CD14-positive monocyte (primary cell): ENCODE data around the gene WFDC1. TPM values are rescaled to one million over a fixed set of nuclear protein-coding genes. Genes with fewer than 3 reads are reported as not detected.
A peak's percentile ranks its signal among the peaks of the same experiment; 100 is the strongest.

Source experiments
- DNase-seq, 3 donors: peaks; one replicate each; pipeline ENCODE4 v3.0.0-alpha.2; 2011 to 2022
- H2AFZ ChIP-seq: 2 replicates; pipeline ENCODE4 v1.6.0; 2012; ENCODE audit warnings: mild to moderate bottlenecking, low read depth, low read length, inconsistent platforms; ENCODE audit not compliant: insufficient read depth, poor library complexity, severe bottlenecking
- H3K27ac ChIP-seq, 2 donors: 1 replicate in 1 of 2; 2 replicates in 1 of 2; pipeline ENCODE4 v1.5.1; 2012 to 2013; ENCODE audit warnings: low read length in 2 of 2, control low read depth in 1 of 2, inconsistent platforms in 1 of 2, low read depth in 1 of 2, mild to moderate bottlenecking in 1 of 2
- H3K27me3 ChIP-seq, 2 donors: one replicate each; pipeline versions ENCODE4 v1.6.0 to v1.6.1; 2011 to 2013; ENCODE audit warnings: low read length in 2 of 2; ENCODE audit not compliant: control insufficient read depth in 2 of 2, insufficient read depth in 2 of 2
- H3K36me3 ChIP-seq, 2 donors: replicated peaks in 1 of 2; 1 replicate in 1 of 2; 2 replicates in 1 of 2; pipeline versions ENCODE4 v1.5.1 to v1.6.1; 2012 to 2013; ENCODE audit warnings: low read length in 2 of 2, control low read depth in 1 of 2, inconsistent platforms in 1 of 2, mild to moderate bottlenecking in 1 of 2; ENCODE audit not compliant: insufficient read depth in 2 of 2, control insufficient read depth in 1 of 2
- H3K4me1 ChIP-seq, 2 donors: 1 replicate in 1 of 2; 2 replicates in 1 of 2; pipeline versions ENCODE4 v1.5.1 to v1.6.1; 2012 to 2013; ENCODE audit warnings: low read length in 2 of 2, control low read depth in 1 of 2, inconsistent platforms in 1 of 2, mild to moderate bottlenecking in 1 of 2, moderate library complexity in 1 of 2; ENCODE audit not compliant: insufficient read depth in 2 of 2, control insufficient read depth in 1 of 2
- H3K4me2 ChIP-seq: replicated peaks from 2 replicates; pipeline ENCODE3; 2012; ENCODE audit warnings: low read length, moderate library complexity, mild to moderate bottlenecking; ENCODE audit not compliant: poor library complexity, severe bottlenecking; ENCODE audit errors: extremely low read depth
- H3K4me3 ChIP-seq, 3 experiments: fragments of 200-600 bp in 1 of 3; sonication (generic) in 1 of 3; replicated peaks in 1 of 3; 1 replicate in 2 of 3; 2 replicates in 1 of 3; pipeline ENCODE4 v1.5.1; 2011 to 2013; ENCODE audit warnings: low read length in 3 of 3, mild to moderate bottlenecking in 3 of 3, control low read depth in 2 of 3, low read depth in 2 of 3, inconsistent platforms in 1 of 3, moderate library complexity in 1 of 3
- H3K79me2 ChIP-seq: 2 replicates; pipeline ENCODE4 v1.6.0; 2012; ENCODE audit warnings: mild to moderate bottlenecking, control low read depth, inconsistent platforms, low read length, moderate library complexity; ENCODE audit not compliant: insufficient read depth
- H3K9ac ChIP-seq: 2 replicates; pipeline ENCODE4 v1.6.0; 2017; ENCODE audit warnings: low read length, mild to moderate bottlenecking; ENCODE audit not compliant: insufficient read depth, poor library complexity, severe bottlenecking
- H3K9me3 ChIP-seq, 2 donors: replicated peaks in 1 of 2; 1 replicate in 1 of 2; 2 replicates in 1 of 2; pipeline versions ENCODE4 v1.5.1 to v1.6.1; 2012 to 2013; ENCODE audit warnings: low read length in 2 of 2, control low read depth in 1 of 2; ENCODE audit not compliant: control insufficient read depth in 1 of 2, insufficient read depth in 1 of 2
- H4K20me1 ChIP-seq: 2 replicates; pipeline ENCODE4 v1.6.0; 2012; ENCODE audit warnings: mild to moderate bottlenecking, low read length, control low read depth, moderate library complexity; ENCODE audit not compliant: insufficient read depth
- H3K27ac Mint-ChIP-seq, 7 donors: one replicate each; pipeline ENCODE4 v1.8.0; 2020; ENCODE audit warnings: mild to moderate bottlenecking in 7 of 7, mixed read lengths in 7 of 7, moderate library complexity in 6 of 7, inconsistent platforms in 2 of 7
- H3K27me3 Mint-ChIP-seq, 3 donors: one replicate each; pipeline ENCODE4 v1.8.0; 2021 to 2022; ENCODE audit warnings: low read depth in 3 of 3, mild to moderate bottlenecking in 3 of 3, mixed read lengths in 3 of 3, moderate library complexity in 3 of 3, inconsistent platforms in 1 of 3
- H3K36me3 Mint-ChIP-seq, 2 donors: one replicate each; pipeline ENCODE4 v1.8.0; 2020; ENCODE audit warnings: mixed read lengths in 2 of 2, inconsistent platforms in 1 of 2, mild to moderate bottlenecking in 1 of 2
- H3K4me1 Mint-ChIP-seq: one replicate; pipeline ENCODE4 v1.8.0; 2020; ENCODE audit warnings: mild to moderate bottlenecking, mixed read lengths
- H3K4me3 Mint-ChIP-seq, 2 donors: one replicate each; pipeline ENCODE4 v1.8.0; 2020; ENCODE audit warnings: mild to moderate bottlenecking in 2 of 2, mixed read lengths in 2 of 2, moderate library complexity in 1 of 2
- H3K9me3 Mint-ChIP-seq, 7 donors: one replicate each; pipeline ENCODE4 v1.8.0; 2020 to 2022; ENCODE audit warnings: mixed read lengths in 7 of 7, mild to moderate bottlenecking in 6 of 7, moderate library complexity in 6 of 7, inconsistent platforms in 2 of 7
- CTCF ChIP-seq: fragments of 200-600 bp; IDR thresholded peaks from one replicate; pipeline ENCODE4 v1.8.0; 2022; ENCODE audit warnings: antibody characterized with exemption, mild to moderate bottlenecking
- WGBS: methylation state at CpG from one replicate; pipeline ENCODE4 v1.1.5; 2013; ENCODE audit warnings: missing lambda C conversion rate; ENCODE audit not compliant: insufficient coverage; 5-methylcytosine and 5-hydroxymethylcytosine counted together
- intact Hi-C, 2 donors: fragments of 100-400 bp; cut with micrococcal nuclease; formaldehyde crosslinking; loops; one replicate each; pipeline versions ENCODE4 v1.15.0 to v1.15.1; 2023
- polyA plus RNA-seq, 3 donors: library from polyadenylated mRNA; depleted of rRNA in 1 of 3; unstranded in 2 of 3; stranded (reverse) in 1 of 3; fragments of 300-500 nt in 2 of 3; fragments of >200 nt in 1 of 3; fragmentation: Illumina TruSeq in 2 of 3; gene quantifications; 1 replicate in 2 of 3; 2 replicates in 1 of 3; pipeline ENCODE4 v1.2.3, GENCODE V29; 2012 to 2021

The WFDC1 gene
- polyA plus RNA-seq, 3 donors = not detected

- WGBS = 86% methylated on average over 4 of the region's 5 CpGs
- H3K36me3 Mint-ChIP-seq = no peaks in the 10 kb centered on the region
- no peak overlapping the region for H3K27ac ChIP-seq
- H2AFZ ChIP-seq = no peak overlapping the region
- no peaks in the 10 kb centered on the region for H3K36me3 ChIP-seq
- no peak overlapping the region for H3K9ac ChIP-seq
- no peaks in the 10 kb centered on the region for H3K4me1 Mint-ChIP-seq
- no peaks in the 10 kb centered on the region for H4K20me1 ChIP-seq
- peaks cover 0 to 7% (median 1%) of the 10 kb centered on the region in 7 donors for H3K9me3 Mint-ChIP-seq
- peak overlapping the region in 1 of 7 donors; percentile 6 for H3K27ac Mint-ChIP-seq
- H3K4me2 ChIP-seq = no peak overlapping the region
- DNase-seq = no peak
- no peaks in the 10 kb centered on the region for H3K4me1 ChIP-seq
- no peaks in the 10 kb centered on the region for H3K79me2 ChIP-seq
- H3K27me3 Mint-ChIP-seq = peaks cover 2 to 26% (median 17%) of the 10 kb centered on the region in 3 donors
- intact Hi-C loops = no loop called here
- no peak for TF ChIP-seq CTCF
- H3K27me3 ChIP-seq = no peaks in the 10 kb centered on the region
- no peak overlapping the region for H3K4me3 ChIP-seq
- H3K9me3 ChIP-seq = no peaks in the 10 kb centered on the region
- no peak overlapping the region for H3K4me3 Mint-ChIP-seq
Observed at GRCh38 chr16:84247844-84248243, 46.8 kb upstream of the WFDC1 start.

DNA sequence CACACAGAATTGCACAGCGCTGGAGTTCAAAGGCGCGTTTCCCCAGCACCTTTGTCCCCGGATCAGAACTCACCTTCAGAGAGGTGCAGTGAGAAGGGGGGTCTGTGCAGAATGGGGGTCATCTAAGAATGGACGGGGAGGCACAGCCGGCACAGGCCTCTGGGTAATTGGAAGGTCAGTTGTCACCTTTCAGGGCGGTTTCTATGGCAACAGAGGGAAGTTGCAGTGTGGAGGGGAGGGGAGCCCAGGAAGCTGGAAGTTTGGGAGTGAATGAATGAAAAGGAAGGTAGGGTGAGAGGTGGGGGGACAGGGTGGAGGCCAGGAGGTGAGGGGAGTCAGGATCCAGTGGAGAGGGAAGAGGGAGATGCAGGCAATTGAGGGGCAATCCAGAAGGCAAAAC is 42.5 kb upstream of the WFDC1 start:
- WGBS = 62% methylated on average over 5 of the region's 7 CpGs
- peaks cover 0 to 3% of the 10 kb centered on the region in 2 donors for H3K9me3 ChIP-seq
- no peak overlapping the region for H2AFZ ChIP-seq

More for the DNA sequence above, 42.5 kb upstream of the WFDC1 start:
- Histone ChIP-seq H3K4me1 (no peaks in the 10 kb centered on the region), H3K4me3 (no peak overlapping the region), H3K9ac (no peak overlapping the region), H3K27me3 (peaks cover 0 to 5% of the 10 kb centered on the region in 2 donors), H3K36me3 (no peaks in the 10 kb centered on the region), H3K27ac (no peak overlapping the region), H3K79me2 (no peaks in the 10 kb centered on the region), H3K4me2 (no peak overlapping the region), H4K20me1 (no peaks in the 10 kb centered on the region)
- H3K36me3 Mint-ChIP-seq = no peaks in the 10 kb centered on the region
- no peak for TF ChIP-seq CTCF
- H3K4me3 Mint-ChIP-seq = no peak overlapping the region
- peaks cover 0 to 7% (median 2%) of the 10 kb centered on the region in 7 donors for H3K9me3 Mint-ChIP-seq
- DNase-seq = no peak
- H3K27ac Mint-ChIP-seq = no peak overlapping the region
- intact Hi-C loops = no loop called here
- no peaks in the 10 kb centered on the region for H3K4me1 Mint-ChIP-seq
- peaks cover 8 to 19% (median 18%) of the 10 kb centered on the region in 3 donors for H3K27me3 Mint-ChIP-seq
